HG03095 (cell line): ENCODE data around the gene RHOB.

ENCODE experiments used
- ATAC-seq: cut with Tn5 transposase; IDR thresholded peaks from one replicate; pipeline ENCODE4 v1.9.1; 2021; ENCODE audit warnings: moderate library complexity; ENCODE audit not compliant: unreplicated experiment

RHOB gene

GRCh38 chr2:20436716-20437470 is 10.0 kb upstream of the RHOB start:
- ATAC-seq = no peak

GRCh38 chr2:20438334-20439192 is 8.3 kb upstream of the RHOB start:
- no peak for ATAC-seq

DNA sequence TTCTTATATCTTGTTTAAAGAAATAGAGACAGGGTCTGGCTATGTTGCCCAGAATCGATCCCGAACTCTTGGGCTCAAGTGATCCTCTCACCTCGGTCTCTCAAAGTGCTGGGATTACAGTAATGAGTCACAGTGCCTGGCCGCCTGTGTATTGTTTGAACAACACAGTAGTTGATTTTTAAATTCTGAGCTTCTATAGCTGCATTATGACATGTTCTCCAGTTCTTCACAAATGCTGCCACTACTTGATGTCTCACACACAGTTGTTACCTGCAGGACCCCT is 7.7 kb upstream of the RHOB start:
- ATAC-seq = no peak

DNA sequence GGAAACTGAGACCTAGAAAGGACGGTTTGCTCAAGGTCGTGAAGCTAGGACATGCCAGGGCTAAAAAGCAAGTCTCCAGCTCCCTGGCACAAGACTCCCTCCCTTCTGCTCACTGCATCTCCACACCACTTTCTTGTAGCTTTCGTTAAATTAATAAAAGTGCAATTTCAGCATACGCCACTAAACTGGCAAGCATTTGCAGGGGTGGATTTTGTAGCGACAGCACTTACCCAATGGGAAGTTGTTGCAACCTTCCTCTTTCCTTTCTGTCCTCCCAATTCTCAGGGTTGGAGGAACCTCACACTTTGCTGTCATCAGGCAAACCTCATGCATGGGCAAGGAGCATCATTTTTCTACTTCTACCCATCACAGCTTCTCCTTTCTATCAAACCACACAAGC is 7.4 kb upstream of the RHOB start:
- ATAC-seq = no peak

GRCh38 chr2:20440001-20440560 is 6.8 kb upstream of the RHOB start:
- ATAC-seq = no peak

DNA sequence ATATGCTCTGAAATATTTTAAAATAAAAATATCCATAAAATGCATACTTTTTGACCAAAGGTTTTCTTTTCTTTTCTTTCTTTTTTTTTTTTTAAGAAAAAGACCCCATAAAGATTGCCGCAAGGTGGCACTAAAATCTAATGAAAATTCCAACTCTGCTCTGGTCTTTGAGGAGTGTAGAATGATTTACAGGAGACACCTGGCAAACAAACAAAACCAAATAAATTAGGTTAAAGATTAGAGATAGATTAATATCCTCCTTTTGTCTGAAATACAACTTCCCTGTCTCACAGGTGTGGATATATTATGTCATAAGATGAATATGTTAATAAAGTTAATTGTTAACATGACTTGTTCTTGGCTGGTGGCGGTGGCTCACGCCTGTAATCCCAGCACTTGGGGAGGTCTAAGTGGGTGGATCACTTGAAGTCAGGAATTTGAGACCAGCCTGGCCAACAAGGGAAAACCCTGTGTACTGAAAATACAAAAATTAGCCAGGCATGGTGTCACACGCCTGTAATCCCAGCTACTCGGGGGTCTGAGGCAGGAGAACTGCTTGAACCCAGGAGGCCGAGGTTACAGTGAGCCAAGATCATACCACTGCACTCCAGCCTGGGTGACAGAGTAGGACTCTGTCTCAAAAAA is 3.5 kb upstream of the RHOB start:
- ATAC-seq = no peak

GRCh38 chr2:20444101-20444992 is 2.5 kb upstream of the RHOB start:
- ATAC-seq = no peak

- ATAC-seq = no peak
Measured at GRCh38 chr2:20444993-20445910, 1.6 kb upstream of the RHOB start.

GRCh38 chr2:20446255-20446916 is 488 bp upstream of the RHOB start:
- ATAC-seq = no peak

DNA sequence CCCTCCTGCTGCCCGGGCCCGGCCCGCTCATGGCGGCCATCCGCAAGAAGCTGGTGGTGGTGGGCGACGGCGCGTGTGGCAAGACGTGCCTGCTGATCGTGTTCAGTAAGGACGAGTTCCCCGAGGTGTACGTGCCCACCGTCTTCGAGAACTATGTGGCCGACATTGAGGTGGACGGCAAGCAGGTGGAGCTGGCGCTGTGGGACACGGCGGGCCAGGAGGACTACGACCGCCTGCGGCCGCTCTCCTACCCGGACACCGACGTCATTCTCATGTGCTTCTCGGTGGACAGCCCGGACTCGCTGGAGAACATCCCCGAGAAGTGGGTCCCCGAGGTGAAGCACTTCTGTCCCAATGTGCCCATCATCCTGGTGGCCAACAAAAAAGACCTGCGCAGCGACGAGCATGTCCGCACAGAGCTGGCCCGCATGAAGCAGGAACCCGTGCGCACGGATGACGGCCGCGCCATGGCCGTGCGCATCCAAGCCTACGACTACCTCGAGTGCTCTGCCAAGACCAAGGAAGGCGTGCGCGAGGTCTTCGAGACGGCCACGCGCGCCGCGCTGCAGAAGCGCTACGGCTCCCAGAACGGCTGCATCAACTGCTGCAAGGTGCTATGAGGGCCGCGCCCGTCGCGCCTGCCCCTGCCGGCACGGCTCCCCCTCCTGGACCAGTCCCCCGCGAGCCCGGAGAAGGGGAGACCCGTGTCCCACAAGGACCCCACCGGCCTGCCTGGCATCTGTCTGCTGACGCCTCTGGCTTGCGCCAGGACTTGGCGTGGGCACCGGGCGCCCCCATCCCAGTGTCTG is 767 bp downstream of the RHOB start:
- peak; percentile 13 for ATAC-seq

DNA sequence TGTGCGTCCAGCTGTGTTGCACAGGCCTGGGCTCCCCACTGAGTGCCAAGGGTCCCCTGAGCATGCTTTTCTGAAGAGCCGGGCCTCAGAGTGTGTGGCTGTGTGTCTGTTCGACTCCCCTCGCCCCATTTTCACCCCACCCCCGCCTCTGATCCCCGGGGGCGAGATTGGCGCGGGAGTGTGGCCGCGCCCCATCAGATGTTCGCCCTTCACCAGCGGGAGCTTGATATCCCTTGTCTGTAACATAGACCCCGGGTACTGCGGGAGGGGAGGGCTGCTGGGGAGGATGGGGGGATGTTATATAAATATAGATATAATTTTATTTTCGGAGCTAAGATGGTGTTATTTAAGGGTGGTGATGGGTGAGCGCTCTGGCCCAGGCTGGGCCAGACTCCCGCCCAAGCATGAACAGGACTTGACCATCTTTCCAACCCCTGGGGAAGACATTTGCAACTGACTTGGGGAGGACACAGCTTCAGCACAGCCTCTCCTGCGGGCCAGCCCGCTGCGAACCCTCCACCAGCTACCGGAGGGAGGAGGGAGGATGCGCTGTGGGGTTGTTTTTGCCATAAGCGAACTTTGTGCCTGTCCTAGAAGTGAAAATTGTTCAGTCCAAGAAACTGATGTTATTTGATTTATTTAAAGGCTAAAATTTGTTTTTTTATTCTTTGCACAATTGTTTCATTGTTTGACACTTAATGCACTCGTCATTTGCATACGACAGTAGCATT is 1.5 kb downstream of the RHOB start:
- no peak for ATAC-seq

DNA sequence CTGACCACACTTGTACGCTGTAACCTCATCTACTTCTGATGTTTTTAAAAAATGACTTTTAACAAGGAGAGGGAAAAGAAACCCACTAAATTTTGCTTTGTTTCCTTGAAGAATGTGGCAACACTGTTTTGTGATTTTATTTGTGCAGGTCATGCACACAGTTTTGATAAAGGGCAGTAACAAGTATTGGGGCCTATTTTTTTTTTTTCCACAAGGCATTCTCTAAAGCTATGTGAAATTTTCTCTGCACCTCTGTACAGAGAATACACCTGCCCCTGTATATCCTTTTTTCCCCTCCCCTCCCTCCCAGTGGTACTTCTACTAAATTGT is 2.1 kb downstream of the RHOB start:
- ATAC-seq = no peak

DNA sequence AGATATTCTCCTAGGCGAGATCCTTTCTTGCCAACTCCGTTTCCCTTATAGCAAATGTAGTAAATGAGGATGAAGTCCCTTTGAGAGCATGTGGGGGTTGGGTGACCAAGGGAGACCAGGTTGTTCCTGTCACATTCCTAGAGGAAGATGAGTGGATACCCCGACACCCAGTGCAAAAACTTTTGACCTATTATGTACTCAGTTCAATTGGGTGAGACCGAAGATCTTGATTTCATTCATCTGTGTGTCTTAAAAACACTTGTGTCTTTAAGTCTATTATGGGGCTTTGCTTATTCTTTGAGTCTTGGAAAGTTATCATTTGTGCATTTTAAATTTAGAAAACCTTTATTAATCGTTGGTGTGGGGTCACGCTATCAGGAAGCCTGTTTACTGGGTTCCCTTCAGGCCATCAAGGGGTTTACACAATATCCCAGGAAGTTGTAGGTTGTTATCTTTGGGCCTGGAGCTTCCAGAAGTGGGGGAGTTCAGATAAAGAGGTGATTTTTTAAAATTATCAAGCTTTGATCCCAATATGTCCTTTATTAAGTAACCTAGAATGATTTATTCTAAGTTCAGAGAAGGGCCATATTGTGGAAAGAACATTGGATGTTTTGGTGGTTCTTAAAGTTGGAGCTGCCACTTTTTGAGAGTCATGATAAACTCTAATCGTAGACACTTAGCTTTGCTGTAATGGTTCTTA is 2.8 kb downstream of the RHOB start:
- ATAC-seq = no peak

DNA sequence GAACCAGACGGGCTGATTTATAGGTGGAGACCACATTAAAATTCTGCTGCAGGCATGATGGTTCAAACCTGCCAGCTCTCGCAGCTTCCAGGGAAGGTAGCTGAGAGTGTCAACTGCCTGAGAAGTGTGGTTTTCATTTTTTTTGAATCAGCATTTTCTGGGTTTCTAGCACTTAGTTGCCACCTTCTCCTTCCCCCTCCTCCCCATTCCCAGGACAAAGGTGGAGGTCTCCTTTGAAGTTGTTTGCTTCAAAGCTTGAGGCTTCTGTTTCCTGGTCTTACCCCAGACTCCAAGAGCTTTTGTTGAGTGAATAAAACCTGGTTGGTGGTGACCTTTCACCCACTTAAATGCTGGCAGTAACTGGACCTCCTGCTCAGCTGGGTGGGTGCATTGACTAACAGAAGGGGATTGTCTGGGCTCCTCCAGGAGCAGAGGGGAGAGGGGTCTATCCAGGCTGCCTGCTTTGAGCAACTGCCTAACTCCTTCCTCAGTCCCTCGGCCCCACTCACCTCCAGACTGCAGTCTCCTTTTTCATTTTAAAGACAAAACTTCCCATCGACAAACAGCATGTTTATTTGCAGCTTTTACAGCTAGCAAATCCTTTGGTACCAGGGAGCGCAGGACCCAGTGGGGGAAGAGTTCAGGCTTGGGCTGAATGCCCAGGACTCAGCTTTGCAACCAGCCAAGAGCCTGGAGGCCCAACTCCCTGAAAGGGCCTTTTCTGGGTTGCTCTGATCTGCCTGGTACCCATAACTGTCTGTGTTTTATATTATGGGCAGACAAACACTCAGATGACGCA is 3.5 kb downstream of the RHOB start:
- no peak for ATAC-seq

DNA sequence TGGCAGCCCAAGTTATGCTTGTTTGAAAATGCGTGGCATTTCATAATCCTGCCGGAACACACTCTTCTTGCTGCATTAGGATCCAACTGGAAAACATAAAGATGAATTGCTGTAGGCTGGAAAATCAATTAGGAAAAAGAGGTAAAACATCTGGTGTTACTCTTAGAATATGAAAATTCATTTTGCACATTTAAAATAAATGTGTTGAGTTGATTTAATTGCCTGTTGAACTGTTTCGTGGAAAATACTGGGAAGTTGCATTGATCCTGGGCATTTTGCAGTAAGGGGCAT is 4.1 kb downstream of the RHOB start:
- no peak for ATAC-seq

DNA sequence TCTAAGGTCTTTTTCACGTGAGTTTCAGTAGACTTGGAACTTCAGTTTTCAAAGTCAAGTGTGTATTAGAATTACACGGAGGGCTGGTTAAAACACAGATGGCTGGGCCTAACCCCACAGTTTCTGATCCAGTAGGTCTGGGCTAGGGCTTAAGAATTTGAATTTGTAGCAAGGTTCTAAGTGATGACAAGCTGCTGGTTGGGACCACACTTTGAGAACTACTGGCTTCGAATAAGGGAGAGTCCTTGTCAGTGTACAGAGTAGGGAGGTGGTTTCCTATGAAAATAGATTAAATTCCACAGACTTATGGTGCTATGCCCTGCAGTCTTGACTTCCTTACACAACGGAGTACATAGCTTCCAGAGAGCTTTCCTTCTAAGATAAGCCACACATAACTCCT is 4.5 kb downstream of the RHOB start:
- ATAC-seq = no peak
